Naive thymus-derived CD4-positive, alpha-beta T cell (primary cell): ENCODE measurements around the gene TMEM14C. TPM values are rescaled to one million over a fixed set of nuclear protein-coding genes. Genes with fewer than 3 reads are reported as not detected.

Experiments
- ATAC-seq: fragments of 150-1000 bp; cut with Tn5 transposase; 2 replicates; pipeline ENCODE4 v1.10.0; 2021; ENCODE audit warnings: mild to moderate bottlenecking, moderate library complexity
- CTCF ChIA-PET: fragments of 350-600 bp; sonication (Branson Sonifier 250); formaldehyde crosslinking; loops from one replicate; lab custom pipeline; 2021; ENCODE audit warnings: antibody characterized with exemption; lab: Charles Lee
- POLR2A ChIA-PET: fragments of 350-600 bp; sonication (Branson Sonifier 250); formaldehyde crosslinking; loops from one replicate; lab custom pipeline; 2021; ENCODE audit warnings: antibody characterized with exemption, inconsistent platforms; lab: Charles Lee
- DNase-seq, 9 donors: peaks; one replicate each; pipeline versions ENCODE4 v3.0.0 to v3.0.0-alpha.2; 2020 to 2022; ENCODE audit warnings: mixed read lengths in 1 of 9
- H3K27ac ChIP-seq: one replicate; pipeline ENCODE4 v1.7.0; 2013; ENCODE audit warnings: mild to moderate bottlenecking, low read depth, low read length, moderate library complexity
- H3K27me3 ChIP-seq, 2 donors: one replicate each; pipeline ENCODE4 v1.7.0; 2013; ENCODE audit warnings: low read length in 2 of 2, mild to moderate bottlenecking in 2 of 2, moderate library complexity in 2 of 2; ENCODE audit not compliant: control insufficient read depth in 2 of 2, insufficient read depth in 2 of 2
- H3K36me3 ChIP-seq, 3 experiments: 1 replicate in 2 of 3; 2 replicates in 1 of 3; pipeline ENCODE4 v1.7.0; 2013; ENCODE audit warnings: low read length in 3 of 3, mild to moderate bottlenecking in 3 of 3, moderate library complexity in 1 of 3; ENCODE audit not compliant: insufficient read depth in 3 of 3, control insufficient read depth in 2 of 3
- H3K4me1 ChIP-seq, 2 donors: one replicate each; pipeline ENCODE4 v1.7.0; 2013; ENCODE audit warnings: low read length in 2 of 2, mild to moderate bottlenecking in 2 of 2, moderate library complexity in 1 of 2; ENCODE audit not compliant: control insufficient read depth in 2 of 2, insufficient read depth in 2 of 2
- H3K4me3 ChIP-seq: 2 replicates; pipeline ENCODE4 v1.7.0; 2013; ENCODE audit warnings: mild to moderate bottlenecking, low read length
- H3K9me3 ChIP-seq, 3 experiments: 1 replicate in 2 of 3; 2 replicates in 1 of 3; pipeline ENCODE4 v1.7.0; 2013; ENCODE audit warnings: low read length in 3 of 3; ENCODE audit not compliant: control insufficient read depth in 2 of 3
- H3K27ac Mint-ChIP-seq, 9 donors: one replicate each; pipeline ENCODE4 v1.8.0; 2020 to 2022; ENCODE audit warnings: mixed read lengths in 9 of 9, mild to moderate bottlenecking in 8 of 9, moderate library complexity in 5 of 9, inconsistent platforms in 2 of 9
- H3K27me3 Mint-ChIP-seq, 5 donors: one replicate each; pipeline ENCODE4 v1.8.0; 2021 to 2022; ENCODE audit warnings: mixed read lengths in 5 of 5, mild to moderate bottlenecking in 1 of 5
- H3K36me3 Mint-ChIP-seq, 5 donors: one replicate each; pipeline ENCODE4 v1.8.0; 2020 to 2022; ENCODE audit warnings: mixed read lengths in 5 of 5, mild to moderate bottlenecking in 3 of 5, inconsistent platforms in 1 of 5
- H3K4me1 Mint-ChIP-seq, 7 donors: one replicate each; pipeline ENCODE4 v1.8.0; 2020 to 2022; ENCODE audit warnings: mixed read lengths in 7 of 7, mild to moderate bottlenecking in 3 of 7, inconsistent platforms in 1 of 7
- H3K4me3 Mint-ChIP-seq, 10 donors: one replicate each; pipeline ENCODE4 v1.8.0; 2020 to 2022; ENCODE audit warnings: mild to moderate bottlenecking in 10 of 10, mixed read lengths in 10 of 10, moderate library complexity in 6 of 10, inconsistent platforms in 2 of 10
- H3K9me3 Mint-ChIP-seq, 11 donors: one replicate each; pipeline ENCODE4 v1.8.0; 2020 to 2022; ENCODE audit warnings: mixed read lengths in 11 of 11, mild to moderate bottlenecking in 4 of 11, inconsistent platforms in 1 of 11, moderate library complexity in 1 of 11
- intact Hi-C, 2 donors: fragments of 100-400 bp; cut with micrococcal nuclease; formaldehyde crosslinking; loops; one replicate each; pipeline ENCODE4 v1.15.1; 2023
- polyA plus RNA-seq, 2 donors: library from polyadenylated mRNA; unstranded; fragments of 300-500 nt; fragmentation: Illumina TruSeq; gene quantifications; one replicate each; pipeline ENCODE4 v1.2.3, GENCODE V29; 2021
- total RNA-seq, 6 experiments: library from RNA in 5 of 6; stranded (reverse) in 5 of 6; gene quantifications; 1 replicate in 5 of 6; 2 replicates in 1 of 6; pipeline ENCODE4 v1.2.3 and lab custom pipeline; 2021 to 2026

Gene TMEM14C
- 10 to 100 TPM; 20.2 to 64.3 (median 25.0) TPM for total RNA-seq
- polyA plus RNA-seq = 100 to 1,000 TPM in 1 of 2 donors, 10 to 100 TPM in 1; 68.0 to 172 TPM
- 7.5 reads per million, percentile 31 among the genes with 10 or more reads in this experiment for total RNA-seq (lab: John Stamatoyannopoulos, UW)

DNA sequence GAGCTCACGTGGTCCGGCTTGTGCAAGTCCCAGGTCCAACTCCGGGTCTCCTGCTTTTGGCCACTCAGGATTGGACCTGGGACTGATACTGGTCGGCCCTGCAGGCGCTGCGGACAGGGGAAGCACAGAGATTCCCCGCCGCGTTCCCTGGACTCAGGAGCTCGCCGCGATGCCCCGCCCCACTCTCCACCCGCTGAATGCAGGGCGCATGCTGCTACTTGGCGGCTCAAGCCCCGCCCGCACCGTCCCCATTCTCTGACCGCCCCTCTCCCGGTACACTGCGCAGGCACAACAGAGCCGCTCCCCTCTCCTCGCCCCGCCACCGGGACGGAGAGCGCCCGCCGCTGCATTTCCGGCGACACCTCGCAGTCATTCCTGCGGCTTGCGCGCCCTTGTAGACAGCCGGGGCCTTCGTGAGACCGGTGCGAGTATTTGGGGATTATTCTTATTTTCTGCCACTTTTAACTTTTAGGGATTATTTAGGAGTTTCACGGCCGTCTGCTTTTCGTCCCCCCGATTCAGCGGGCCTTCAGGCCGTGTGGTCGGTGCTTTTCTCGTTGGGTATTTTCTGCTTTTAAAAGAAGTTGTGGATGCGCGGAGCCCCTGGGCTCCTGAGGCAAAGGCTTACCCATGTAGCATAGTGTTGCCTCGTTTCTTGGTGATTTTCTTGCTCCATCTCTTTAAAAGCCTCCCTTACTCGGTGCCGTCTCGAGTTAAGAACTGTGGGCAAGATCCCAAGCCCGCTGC, at the start of gene TMEM14C:
TMEM14C (plus strand) TSS at position 251 of the 747 bp plus-strand sequence. CDS start 1,544 bp downstream, outside the sequence.
- no peaks in the 10 kb centered on the region for H3K27me3 Mint-ChIP-seq
- Histone ChIP-seq H3K4me3 (peak within 1 kb of the TSS; percentile 82), H3K4me1 (peaks cover 14 to 15% of the 10 kb centered on the region in 2 donors), H3K9me3 (peaks cover 0 to 3% (median 0%) of the 10 kb centered on the region in 3 experiments), H3K27me3 (no peaks in the 10 kb centered on the region), H3K36me3 (peaks cover 0 to 11% (median 0%) of the 10 kb centered on the region in 3 experiments), H3K27ac (peak within 1 kb of the TSS; percentile 76)
- peaks cover 0 to 11% (median 0%) of the 10 kb centered on the region in 11 donors for H3K9me3 Mint-ChIP-seq
- peak; percentile 48 to 93 (median 61) for DNase-seq
- peaks cover 27 to 62% (median 53%) of the 10 kb centered on the region in 7 donors for H3K4me1 Mint-ChIP-seq
- H3K4me3 Mint-ChIP-seq = peak within 1 kb of the TSS; percentile 91 to 98 (median 96)
- peaks cover 3 to 22% (median 8%) of the 10 kb centered on the region in 5 donors for H3K36me3 Mint-ChIP-seq
- ATAC-seq = peak; percentile 86
- peak within 1 kb of the TSS; percentile 89 to 97 (median 94) for H3K27ac Mint-ChIP-seq
- ChIA-PET CTCF (interaction anchor here (0.8 kb wide), 1 partner anchor 37 kb away, joined by 3 read pairs; no protein-coding TSS in a partner anchor), POLR2A (interaction anchor here (0.8 to 6.4 kb wide), 4 partner anchors 9 to 28 kb away, joined by 3 to 72 read pairs (median 24); partner anchors contain the start of genes C6orf52, PAK1IP1 and TMEM14B)
- intact Hi-C loops = loop anchor here (1.0 to 10.0 kb wide), 10 partner anchors 24 to 371 kb away; partner anchors contain the start of genes TMEM14B (in 2 of the 2), C6orf52 (in 1 of the 2), MAK (in 1 of the 2) and PAK1IP1 (in 1 of the 2)

DNA sequence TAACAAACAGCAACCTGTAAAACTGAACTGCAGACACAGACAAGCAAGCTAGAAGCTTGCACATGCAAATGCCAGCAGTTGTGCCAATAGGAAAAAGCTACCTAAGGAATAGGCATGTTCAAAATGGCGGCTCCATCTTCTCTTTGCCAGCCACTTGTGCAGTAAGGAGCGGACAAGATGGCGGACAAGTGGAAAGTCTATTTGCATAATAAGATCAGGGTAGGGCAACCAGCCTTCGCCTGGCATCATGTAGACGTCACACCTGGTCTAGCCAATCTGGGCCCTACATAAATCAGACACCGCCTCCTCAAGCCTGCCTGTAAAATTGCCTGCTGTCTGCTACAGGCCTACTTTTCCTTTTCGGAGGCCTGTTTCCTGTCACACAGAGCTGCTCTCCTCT, 46.5 kb upstream of the TMEM14C start:
- Mint-ChIP-seq H3K4me1 (peaks cover 0 to 1% (median 0%) of the 10 kb centered on the region in 7 donors), H3K36me3 (peaks cover 0 to 5% (median 0%) of the 10 kb centered on the region in 5 donors), H3K27me3 (peaks cover 0 to 8% (median 5%) of the 10 kb centered on the region in 5 donors), H3K4me3 (no peak overlapping the region), H3K27ac (no peak overlapping the region), H3K9me3 (peaks cover 0 to 5% (median 0%) of the 10 kb centered on the region in 11 donors)
- CTCF ChIA-PET = no interaction called here
- Histone ChIP-seq H3K9me3 (no peaks in the 10 kb centered on the region), H3K36me3 (no peaks in the 10 kb centered on the region), H3K4me3 (no peak overlapping the region), H3K4me1 (no peaks in the 10 kb centered on the region), H3K27me3 (no peaks in the 10 kb centered on the region), H3K27ac (no peak overlapping the region)
- ATAC-seq (no peak), DNase-seq (no peak)
- POLR2A ChIA-PET = no interaction called here
- intact Hi-C loops = no loop called here

DNA sequence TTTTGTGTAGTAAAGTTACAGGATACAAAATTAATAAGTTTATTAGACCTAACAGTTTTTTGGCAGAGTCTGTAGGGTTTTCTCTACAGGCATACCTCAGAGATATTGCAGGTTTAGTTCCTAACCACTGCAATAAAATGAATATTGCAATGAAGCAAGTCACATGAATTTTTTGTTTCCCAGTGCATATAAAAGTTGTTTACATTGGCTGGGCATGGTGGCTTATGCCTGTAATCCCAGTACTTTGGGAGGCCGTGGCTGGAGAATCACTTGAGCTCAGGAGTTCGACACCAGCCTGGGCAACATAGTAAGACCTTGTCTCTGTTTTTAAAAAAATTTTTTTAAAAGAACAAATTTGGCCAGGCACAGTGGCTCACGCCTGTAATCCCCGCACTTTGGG, 44.4 kb upstream of the TMEM14C start:
- Mint-ChIP-seq H3K9me3 (peaks cover 0 to 6% (median 0%) of the 10 kb centered on the region in 11 donors), H3K4me1 (peaks cover 0 to 17% (median 10%) of the 10 kb centered on the region in 7 donors), H3K4me3 (no peak overlapping the region), H3K27me3 (peaks cover 0 to 5% (median 0%) of the 10 kb centered on the region in 5 donors), H3K27ac (no peak overlapping the region), H3K36me3 (peaks cover 0 to 5% (median 1%) of the 10 kb centered on the region in 5 donors)
- H3K4me1 ChIP-seq = no peaks in the 10 kb centered on the region
- H3K27me3 ChIP-seq = no peaks in the 10 kb centered on the region
- ATAC-seq = no peak
- no peak for DNase-seq
- intact Hi-C loops = no loop called here
- H3K27ac ChIP-seq = no peak overlapping the region
- H3K4me3 ChIP-seq = no peak overlapping the region
- CTCF ChIA-PET = no interaction called here
- POLR2A ChIA-PET = no interaction called here
- no peaks in the 10 kb centered on the region for H3K9me3 ChIP-seq
- H3K36me3 ChIP-seq = no peaks in the 10 kb centered on the region

DNA sequence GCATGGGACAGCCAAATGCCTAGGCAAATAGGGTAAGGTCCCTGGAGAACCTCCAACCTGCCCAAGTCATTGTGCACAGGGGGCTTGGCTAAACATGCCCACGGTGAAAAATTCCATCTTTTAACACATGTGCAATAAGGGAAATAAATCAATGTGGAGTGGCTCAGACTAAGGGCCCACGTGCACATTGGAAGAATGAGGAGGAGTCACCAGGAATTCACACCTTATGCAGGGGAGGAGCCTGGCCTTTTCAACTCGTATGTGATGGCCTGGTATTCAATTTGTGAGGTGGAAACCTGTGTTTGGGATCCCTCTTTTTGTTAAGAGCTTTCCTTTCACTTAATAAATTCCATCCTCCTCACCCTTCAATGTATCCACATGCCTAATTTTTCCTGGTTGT, 41.1 kb upstream of the TMEM14C start:
- peaks cover 0 to 4% (median 1%) of the 10 kb centered on the region in 5 donors for H3K36me3 Mint-ChIP-seq
- intact Hi-C loops = no loop called here
- H3K27ac Mint-ChIP-seq = peak overlapping the region in 3 of 9 donors; percentile 1 to 80 (median 33)
- no peak overlapping the region for H3K4me3 Mint-ChIP-seq
- H3K27ac ChIP-seq = no peak overlapping the region
- H3K27me3 ChIP-seq = no peaks in the 10 kb centered on the region
- H3K4me3 ChIP-seq = no peak overlapping the region
- H3K4me1 Mint-ChIP-seq = peaks cover 0 to 39% (median 16%) of the 10 kb centered on the region in 7 donors
- DNase-seq = no peak
- ChIA-PET POLR2A (no interaction called here), CTCF (no interaction called here)
- no peaks in the 10 kb centered on the region for H3K4me1 ChIP-seq
- H3K36me3 ChIP-seq = no peaks in the 10 kb centered on the region
- peaks cover 3 to 13% (median 5%) of the 10 kb centered on the region in 5 donors for H3K27me3 Mint-ChIP-seq
- H3K9me3 Mint-ChIP-seq = peaks cover 0 to 4% (median 0%) of the 10 kb centered on the region in 11 donors
- no peak for ATAC-seq
- no peaks in the 10 kb centered on the region for H3K9me3 ChIP-seq

DNA sequence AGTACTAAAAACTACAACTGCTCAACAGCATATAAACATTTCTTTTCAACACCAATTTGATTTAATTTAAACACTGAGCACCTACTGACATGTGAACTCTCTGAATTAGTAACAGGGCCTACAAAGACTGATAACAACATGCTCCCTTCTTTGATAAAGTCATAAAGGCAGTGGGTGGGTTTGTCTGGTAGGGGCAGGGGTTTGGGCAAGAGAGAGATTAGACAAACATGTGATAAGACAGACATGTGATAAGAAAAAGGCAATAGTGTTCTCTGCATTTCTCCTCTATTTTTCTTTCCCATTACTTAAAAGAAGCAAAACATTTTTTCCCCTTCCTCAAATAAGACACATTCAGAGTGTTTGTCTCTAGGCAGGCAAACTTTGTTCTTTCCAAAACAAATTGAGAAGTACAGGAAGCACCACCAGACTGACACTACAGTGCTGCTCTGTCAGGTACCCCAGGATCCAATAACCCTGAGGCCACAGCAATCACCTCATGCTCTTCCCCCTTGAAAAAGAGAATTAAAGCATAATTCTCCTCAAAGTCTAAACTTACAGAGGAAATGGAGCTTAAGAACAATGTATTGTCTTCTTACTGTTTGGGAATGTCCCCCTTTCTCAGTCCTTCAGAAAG, 40.4 kb upstream of the TMEM14C start:
- intact Hi-C loops = no loop called here
- ATAC-seq (no peak), DNase-seq (no peak)
- no peaks in the 10 kb centered on the region for H3K36me3 ChIP-seq
- H3K27me3 ChIP-seq = no peaks in the 10 kb centered on the region
- ChIA-PET CTCF (no interaction called here), POLR2A (no interaction called here)
- peaks cover 0 to 3% (median 0%) of the 10 kb centered on the region in 11 donors for H3K9me3 Mint-ChIP-seq
- H3K4me1 Mint-ChIP-seq = peaks cover 0 to 39% (median 16%) of the 10 kb centered on the region in 7 donors
- H3K4me1 ChIP-seq = no peaks in the 10 kb centered on the region
- no peaks in the 10 kb centered on the region for H3K9me3 ChIP-seq
- peak overlapping the region; percentile 1 to 87 (median 68) for H3K27ac Mint-ChIP-seq
- no peak overlapping the region for H3K4me3 ChIP-seq
- no peak overlapping the region for H3K27ac ChIP-seq
- H3K36me3 Mint-ChIP-seq = peaks cover 0 to 4% (median 0%) of the 10 kb centered on the region in 5 donors
- H3K27me3 Mint-ChIP-seq = peaks cover under 1 to 13% (median 5%) of the 10 kb centered on the region in 5 donors
- peak overlapping the region in 1 of 10 donors; percentile 17 for H3K4me3 Mint-ChIP-seq

DNA sequence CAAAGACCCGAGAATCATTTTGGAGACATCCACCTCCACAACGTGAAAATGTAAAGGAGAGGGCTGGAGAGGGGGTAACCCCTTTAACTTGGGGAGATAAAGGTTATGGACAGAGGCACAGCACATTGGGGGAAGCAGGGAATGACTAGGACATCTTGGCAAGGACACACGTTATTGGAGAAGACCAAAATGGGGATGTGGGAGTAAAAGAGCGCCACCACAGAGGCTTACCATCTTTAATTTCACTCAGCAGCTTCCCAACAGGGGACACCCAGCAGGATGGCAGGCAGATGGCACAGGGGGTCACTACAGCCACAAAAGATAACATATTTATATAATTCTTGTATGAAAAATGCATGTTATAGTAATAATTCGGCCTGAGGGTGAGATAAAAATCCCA, 38.3 kb upstream of the TMEM14C start:
- CTCF ChIA-PET = interaction anchor here (0.9 kb wide), 1 partner anchor 12 kb away, joined by 3 read pairs; no protein-coding TSS in a partner anchor
- Mint-ChIP-seq H3K4me1 (peaks cover 0 to 39% (median 16%) of the 10 kb centered on the region in 7 donors), H3K27me3 (peaks cover 4 to 13% (median 6%) of the 10 kb centered on the region in 5 donors), H3K9me3 (peaks cover 0 to 3% (median 0%) of the 10 kb centered on the region in 11 donors), H3K27ac (peak overlapping the region in 1 of 9 donors; percentile 2), H3K4me3 (no peak overlapping the region), H3K36me3 (peaks cover 0 to 4% (median 0%) of the 10 kb centered on the region in 5 donors)
- Histone ChIP-seq H3K27ac (no peak overlapping the region), H3K4me3 (no peak overlapping the region), H3K4me1 (no peaks in the 10 kb centered on the region), H3K27me3 (no peaks in the 10 kb centered on the region), H3K36me3 (no peaks in the 10 kb centered on the region), H3K9me3 (no peaks in the 10 kb centered on the region)
- DNase-seq (no peak), ATAC-seq (no peak)
- POLR2A ChIA-PET = no interaction called here
- intact Hi-C loops = no loop called here
